Rectal smooth muscle tissue (tissue), 1 donor: ENCODE data around the gene PAQR4.

ENCODE experiments used
- H3K27ac ChIP-seq: one replicate; pipeline ENCODE4 v1.7.0; 2013; ENCODE audit warnings: low read depth, low read length, inconsistent platforms
- H3K27me3 ChIP-seq: one replicate; pipeline ENCODE4 v1.7.0; 2013; ENCODE audit warnings: low read length; ENCODE audit not compliant: control insufficient read depth, insufficient read depth
- H3K36me3 ChIP-seq: one replicate; pipeline ENCODE4 v1.7.0; 2013; ENCODE audit warnings: low read length; ENCODE audit not compliant: control insufficient read depth, insufficient read depth
- H3K4me1 ChIP-seq: one replicate; pipeline ENCODE4 v1.7.0; 2013; ENCODE audit warnings: low read length; ENCODE audit not compliant: control insufficient read depth, insufficient read depth
- H3K4me3 ChIP-seq: one replicate; pipeline ENCODE4 v1.7.0; 2013; ENCODE audit warnings: low read length
- H3K9ac ChIP-seq: one replicate; pipeline ENCODE4 v1.7.0; 2013; ENCODE audit warnings: low read length

Gene PAQR4

GRCh38 chr16:2980227-2981176, 11.4 kb downstream of the PAQR4 start, which contains the start of gene PKMYT1:
Gene PKMYT1 (minus strand): TSS chr16:2980446. CDS start chr16:2979657, 789 bp downstream.
- Histone ChIP-seq H3K4me1 (peaks cover 2% of the 10 kb centered on the region), H3K36me3 (no peaks in the 10 kb centered on the region), H3K4me3 (peak within 1 kb of the TSS; percentile 98), H3K27ac (peak within 1 kb of the TSS; percentile 88), H3K9ac (peak within 1 kb of the TSS; percentile 98), H3K27me3 (no peaks in the 10 kb centered on the region)

DNA sequence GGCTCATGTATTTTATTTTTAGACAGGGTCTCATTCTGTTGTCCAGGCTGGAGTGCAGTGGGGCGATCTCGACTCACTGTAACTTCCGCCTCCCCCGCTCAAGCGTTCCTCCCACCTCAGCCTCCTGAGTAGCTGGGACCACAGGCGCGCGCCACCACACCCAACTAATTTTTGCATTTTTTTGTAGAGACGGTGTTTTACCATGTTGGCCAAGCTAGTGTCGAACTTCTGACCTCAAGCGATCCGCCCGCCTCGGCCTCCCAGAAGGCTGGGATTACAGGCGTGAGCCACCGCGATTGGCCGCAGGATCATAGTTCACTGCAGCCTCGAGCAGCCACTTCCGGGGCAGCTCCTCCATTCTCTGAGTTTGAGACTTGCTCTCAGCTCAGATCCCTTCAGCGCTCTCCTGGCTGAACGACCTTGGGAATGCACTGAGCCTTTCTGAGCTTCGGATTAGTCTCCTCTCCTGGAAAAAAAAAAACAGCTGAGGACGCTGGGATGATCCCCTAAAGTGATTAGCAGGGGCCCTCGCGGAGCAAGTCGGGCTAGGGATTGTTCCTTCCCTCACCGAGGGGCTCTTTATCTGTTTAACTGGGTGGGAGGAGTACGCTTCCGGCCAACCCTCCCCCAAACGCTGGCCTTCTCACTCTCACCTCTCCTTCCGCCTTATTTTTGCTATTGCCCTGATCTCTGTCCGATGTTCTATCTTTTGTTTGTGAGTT, 12.2 kb downstream of the PAQR4 start:
- H3K9ac ChIP-seq: no peak overlapping the region
- H3K27me3 ChIP-seq: no peaks in the 10 kb centered on the region
- no peak overlapping the region for H3K4me3 ChIP-seq
- no peak overlapping the region for H3K27ac ChIP-seq
- H3K4me1 ChIP-seq: peaks cover 2% of the 10 kb centered on the region
- no peaks in the 10 kb centered on the region for H3K36me3 ChIP-seq

DNA sequence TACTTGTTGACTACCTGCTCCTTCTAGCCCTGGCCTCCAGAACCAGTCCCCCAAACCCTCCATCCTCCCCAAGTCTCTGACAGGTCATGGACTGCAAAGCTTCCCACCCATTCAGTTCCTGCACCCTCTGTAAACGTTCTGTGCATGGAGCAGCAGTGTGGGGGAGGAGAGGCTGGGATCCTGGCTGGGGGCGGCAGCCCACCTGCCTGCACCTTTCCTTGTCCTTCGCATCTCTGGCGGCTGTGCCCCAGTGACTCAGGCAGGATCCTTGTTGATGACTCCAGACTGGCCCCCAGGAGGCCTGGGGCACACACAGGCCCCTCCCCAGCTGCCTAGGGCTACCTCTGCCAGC, 12.7 kb downstream of the PAQR4 start:
- H3K4me1 ChIP-seq: peaks cover 2% of the 10 kb centered on the region
- no peak overlapping the region for H3K27ac ChIP-seq
- H3K9ac ChIP-seq: no peak overlapping the region
- H3K4me3 ChIP-seq: no peak overlapping the region
- H3K36me3 ChIP-seq: no peaks in the 10 kb centered on the region
- H3K27me3 ChIP-seq: no peaks in the 10 kb centered on the region

- H3K4me1 ChIP-seq: peaks cover 2% of the 10 kb centered on the region
Measured at GRCh38 chr16:2982402-2982801, 13.3 kb downstream of the PAQR4 start.

GRCh38 chr16:2983706-2984136, 14.6 kb downstream of the PAQR4 start:
- no peaks in the 10 kb centered on the region for H3K36me3 ChIP-seq
- H3K4me3 ChIP-seq: peak overlapping the region; percentile 27
- H3K9ac ChIP-seq: no peak overlapping the region
- H3K27me3 ChIP-seq: no peaks in the 10 kb centered on the region
- peaks cover 2% of the 10 kb centered on the region for H3K4me1 ChIP-seq
- H3K27ac ChIP-seq: no peak overlapping the region

More at GRCh38 chr16:2982402-2982801, 13.3 kb downstream of the PAQR4 start:
- H3K9ac ChIP-seq: no peak overlapping the region
- no peak overlapping the region for H3K27ac ChIP-seq
- H3K27me3 ChIP-seq: no peaks in the 10 kb centered on the region
- H3K4me3 ChIP-seq: no peak overlapping the region
- H3K36me3 ChIP-seq: no peaks in the 10 kb centered on the region

GRCh38 chr16:2985462-2985861, 16.3 kb downstream of the PAQR4 start:
- H3K36me3 ChIP-seq: no peaks in the 10 kb centered on the region
- no peaks in the 10 kb centered on the region for H3K27me3 ChIP-seq
- H3K27ac ChIP-seq: no peak overlapping the region
- no peak overlapping the region for H3K9ac ChIP-seq
- H3K4me3 ChIP-seq: no peak overlapping the region
- H3K4me1 ChIP-seq: no peaks in the 10 kb centered on the region

DNA sequence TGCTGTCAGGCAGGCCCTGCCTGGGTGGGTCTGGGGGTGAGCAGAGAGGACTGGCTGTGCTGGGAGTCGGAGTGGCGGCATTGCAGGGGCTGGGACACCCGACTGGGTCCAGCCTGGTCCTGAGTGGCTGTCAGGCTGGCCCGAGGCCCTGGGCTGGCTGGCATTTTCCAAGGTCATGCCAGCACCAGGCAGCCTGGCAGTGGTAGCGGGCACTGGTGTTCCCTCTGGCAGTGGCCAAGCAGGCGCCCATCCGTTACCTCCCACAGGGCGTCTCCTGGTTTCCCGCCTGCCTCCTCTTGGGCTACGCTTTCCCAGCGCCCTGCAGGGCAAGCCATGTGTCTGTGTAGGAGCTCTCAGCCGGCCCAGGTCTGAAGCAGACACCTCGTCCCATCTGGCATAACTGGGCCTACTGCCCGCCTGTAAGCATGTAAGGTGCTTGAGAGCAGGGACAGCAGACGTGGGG, 16.8 kb downstream of the PAQR4 start:
- H3K4me3 ChIP-seq: no peak overlapping the region
- H3K27ac ChIP-seq: no peak overlapping the region
- no peak overlapping the region for H3K9ac ChIP-seq
- no peaks in the 10 kb centered on the region for H3K27me3 ChIP-seq
- no peaks in the 10 kb centered on the region for H3K36me3 ChIP-seq
- no peaks in the 10 kb centered on the region for H3K4me1 ChIP-seq

DNA sequence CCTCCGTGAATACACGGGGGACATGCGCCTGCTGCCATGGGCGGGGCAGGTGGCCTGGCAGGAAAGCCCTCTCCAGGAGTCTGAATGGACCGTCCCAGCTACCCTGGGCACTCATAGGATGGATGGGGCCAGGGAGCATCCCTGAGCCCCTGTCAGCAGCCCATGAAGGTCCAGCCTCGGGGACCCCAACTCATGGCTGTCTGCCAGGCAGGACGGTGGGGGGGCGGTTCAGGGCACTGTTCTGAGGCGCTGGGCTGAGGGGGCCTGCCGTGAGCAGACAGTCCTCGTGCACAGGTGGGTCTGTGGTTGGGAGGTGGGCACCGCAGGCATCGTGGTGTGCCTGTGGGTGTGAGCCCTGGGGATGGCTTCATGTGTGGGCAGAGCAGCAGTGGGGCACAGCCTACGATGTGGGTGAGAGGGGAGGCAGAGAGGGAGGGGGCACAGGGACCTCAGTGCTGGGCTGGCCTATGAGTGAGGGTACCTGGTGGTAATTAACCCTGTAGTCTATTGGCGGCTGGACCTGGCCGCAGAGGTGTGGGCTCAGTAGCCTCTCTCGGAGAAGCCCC, 17.6 kb downstream of the PAQR4 start:
- H3K9ac ChIP-seq: no peak overlapping the region
- no peak overlapping the region for H3K27ac ChIP-seq
- no peak overlapping the region for H3K4me3 ChIP-seq
- H3K4me1 ChIP-seq: no peaks in the 10 kb centered on the region
- H3K36me3 ChIP-seq: no peaks in the 10 kb centered on the region
- H3K27me3 ChIP-seq: no peaks in the 10 kb centered on the region

GRCh38 chr16:2987286-2987685, 18.1 kb downstream of the PAQR4 start:
- Histone ChIP-seq H3K4me3 (no peak overlapping the region), H3K36me3 (no peaks in the 10 kb centered on the region), H3K27ac (no peak overlapping the region), H3K27me3 (no peaks in the 10 kb centered on the region), H3K4me1 (no peaks in the 10 kb centered on the region), H3K9ac (no peak overlapping the region)

GRCh38 chr16:2987833-2988232, 18.7 kb downstream of the PAQR4 start:
- H3K4me3 ChIP-seq: no peak overlapping the region
- no peaks in the 10 kb centered on the region for H3K4me1 ChIP-seq
- H3K27ac ChIP-seq: no peak overlapping the region
- H3K27me3 ChIP-seq: no peaks in the 10 kb centered on the region
- H3K9ac ChIP-seq: no peak overlapping the region
- H3K36me3 ChIP-seq: no peaks in the 10 kb centered on the region

GRCh38 chr16:2988590-2989099, 19.5 kb downstream of the PAQR4 start:
- Histone ChIP-seq H3K9ac (no peak overlapping the region), H3K36me3 (no peaks in the 10 kb centered on the region)

GRCh38 chr16:2990891-2991290, 21.7 kb downstream of the PAQR4 start:
- H3K27ac ChIP-seq: no peak overlapping the region

More at GRCh38 chr16:2988590-2989099, 19.5 kb downstream of the PAQR4 start:
- Histone ChIP-seq H3K4me1 (no peaks in the 10 kb centered on the region), H3K27ac (no peak overlapping the region), H3K4me3 (no peak overlapping the region), H3K27me3 (no peaks in the 10 kb centered on the region)

More at GRCh38 chr16:2990891-2991290, 21.7 kb downstream of the PAQR4 start:
- Histone ChIP-seq H3K27me3 (no peaks in the 10 kb centered on the region), H3K36me3 (no peaks in the 10 kb centered on the region), H3K4me3 (no peak overlapping the region), H3K4me1 (no peaks in the 10 kb centered on the region), H3K9ac (no peak overlapping the region)
